DMS 273 (cell line): ENCODE data around the gene ATAD5.
A peak's percentile ranks its signal among the peaks of the same experiment; 100 is the strongest.
"Not testable (repeated sequence)": the region's sequence is repeated elsewhere in the genome, so short reads cannot be mapped to it uniquely, and the experiment has no call there.

Source experiments
- DNase-seq: peaks from one replicate; lab custom pipeline; 2025; ENCODE audit not compliant: unreplicated experiment; lab: John Stamatoyannopoulos, UW

ATAD5 gene

DNA sequence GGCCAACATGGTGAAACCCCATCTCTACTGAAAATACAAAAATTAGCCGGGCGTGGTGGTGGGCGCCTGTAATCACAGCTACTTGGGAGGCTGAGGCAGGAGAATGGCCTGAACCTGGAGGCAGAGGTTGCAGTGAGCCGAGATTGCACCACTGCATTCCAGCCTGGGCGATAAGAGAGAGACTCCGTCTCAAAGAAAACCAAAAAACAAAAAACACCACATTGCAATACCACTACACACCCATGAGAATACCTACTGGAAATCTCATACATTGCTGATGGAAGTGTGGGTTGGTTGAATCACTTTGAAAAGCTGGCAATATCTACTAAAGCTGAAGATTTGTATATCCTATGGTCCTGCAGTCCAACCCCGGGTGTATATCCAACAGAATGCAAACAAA is 78.4 kb downstream of the ATAD5 start:
- not testable (repeated sequence) for DNase-seq

DNA sequence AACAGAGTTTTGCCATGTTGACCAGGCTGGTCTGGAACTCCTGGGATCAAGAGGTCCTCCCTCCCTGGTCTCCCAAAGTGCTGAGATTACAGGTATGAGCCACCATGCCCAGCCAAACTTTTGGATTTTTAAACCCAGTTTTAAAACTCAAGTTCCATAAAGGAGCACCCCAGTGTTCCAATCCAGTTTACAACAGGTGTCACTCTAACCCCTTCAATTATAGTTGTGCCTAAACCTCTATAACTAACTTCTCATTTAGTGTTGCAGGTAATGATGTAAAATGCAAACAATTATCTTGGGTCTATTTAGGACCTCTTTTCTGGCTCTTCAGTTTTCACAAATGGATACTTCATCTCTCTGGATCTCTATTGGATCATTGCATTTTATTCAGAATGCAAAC is 82.2 kb downstream of the ATAD5 start:
- DNase-seq, result no peak

DNA sequence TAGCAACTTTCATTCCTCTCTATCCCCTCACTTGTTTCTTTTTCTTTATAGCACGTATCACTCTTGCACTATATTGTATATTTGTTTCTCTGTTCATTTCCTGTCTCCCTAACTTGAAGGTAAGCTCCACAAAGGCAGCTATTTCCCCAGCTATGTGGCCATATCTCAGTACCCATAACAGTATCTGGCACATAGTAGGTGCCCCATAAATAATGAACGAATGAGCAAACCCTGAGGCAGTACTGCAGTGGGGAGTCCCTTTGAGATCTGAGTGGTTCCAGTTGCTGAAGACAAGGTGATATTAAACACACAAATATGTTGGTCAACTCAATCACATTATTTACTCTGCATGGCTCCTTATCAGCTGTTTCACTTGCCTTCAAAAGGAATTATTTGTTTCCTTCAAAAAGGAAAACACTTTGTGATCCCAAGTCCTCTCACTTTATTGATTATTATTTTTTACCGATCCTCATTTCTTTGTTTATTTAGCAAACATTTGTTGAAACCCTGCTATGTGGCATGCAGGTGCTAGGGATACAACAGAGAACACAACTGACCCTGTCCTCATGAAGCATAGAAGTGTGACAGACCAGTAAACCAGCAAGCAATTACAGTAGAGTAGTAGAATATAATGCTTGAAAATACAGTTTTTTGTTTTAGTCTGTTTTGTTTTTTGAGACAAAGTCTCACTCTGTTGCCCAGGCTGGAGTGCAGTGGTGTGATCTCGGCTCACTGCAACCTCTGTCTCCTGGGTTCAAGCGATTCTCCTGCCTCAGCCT is 84.3 kb downstream of the ATAD5 start:
- DNase-seq, result no peak

DNA sequence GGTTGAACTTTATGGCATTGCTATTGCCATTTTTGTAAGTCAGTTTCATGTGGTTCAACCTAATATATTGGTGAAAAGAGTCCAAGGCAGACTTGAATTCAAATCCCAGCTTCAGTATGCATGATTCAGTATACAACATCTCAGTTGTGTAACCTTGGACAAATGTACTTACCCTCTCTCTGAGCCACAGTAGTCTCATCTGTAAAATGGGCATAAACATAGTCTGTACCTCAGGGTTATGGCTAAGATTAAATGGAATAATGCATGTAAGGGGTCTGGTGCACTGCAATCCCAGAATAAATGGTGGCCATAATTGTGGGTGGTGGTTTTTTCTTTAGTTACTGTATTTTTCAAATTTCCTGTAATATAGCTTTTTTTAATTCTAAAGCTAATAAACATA is 85.3 kb downstream of the ATAD5 start:
- DNase-seq, result no peak

DNA sequence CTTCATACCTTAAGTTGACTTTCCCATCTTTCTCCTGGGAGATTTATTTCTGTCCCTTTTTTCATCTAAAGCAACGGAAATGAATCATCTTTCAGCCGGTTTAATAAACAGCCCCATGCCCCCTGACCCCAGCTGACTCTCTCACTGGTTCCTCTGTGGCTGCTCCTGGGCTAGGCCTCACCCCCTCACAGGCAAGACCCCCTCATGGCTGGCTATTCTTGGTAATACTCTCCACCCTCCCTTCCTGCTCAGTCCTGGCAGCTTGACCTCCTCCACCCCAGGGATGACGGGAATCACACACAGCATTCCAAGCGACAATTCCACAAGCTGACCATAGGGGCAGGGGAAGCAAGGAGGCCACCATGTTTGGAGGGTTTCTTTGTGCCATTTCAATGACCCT is 88.5 kb downstream of the ATAD5 start:
- no peak for DNase-seq

DNA sequence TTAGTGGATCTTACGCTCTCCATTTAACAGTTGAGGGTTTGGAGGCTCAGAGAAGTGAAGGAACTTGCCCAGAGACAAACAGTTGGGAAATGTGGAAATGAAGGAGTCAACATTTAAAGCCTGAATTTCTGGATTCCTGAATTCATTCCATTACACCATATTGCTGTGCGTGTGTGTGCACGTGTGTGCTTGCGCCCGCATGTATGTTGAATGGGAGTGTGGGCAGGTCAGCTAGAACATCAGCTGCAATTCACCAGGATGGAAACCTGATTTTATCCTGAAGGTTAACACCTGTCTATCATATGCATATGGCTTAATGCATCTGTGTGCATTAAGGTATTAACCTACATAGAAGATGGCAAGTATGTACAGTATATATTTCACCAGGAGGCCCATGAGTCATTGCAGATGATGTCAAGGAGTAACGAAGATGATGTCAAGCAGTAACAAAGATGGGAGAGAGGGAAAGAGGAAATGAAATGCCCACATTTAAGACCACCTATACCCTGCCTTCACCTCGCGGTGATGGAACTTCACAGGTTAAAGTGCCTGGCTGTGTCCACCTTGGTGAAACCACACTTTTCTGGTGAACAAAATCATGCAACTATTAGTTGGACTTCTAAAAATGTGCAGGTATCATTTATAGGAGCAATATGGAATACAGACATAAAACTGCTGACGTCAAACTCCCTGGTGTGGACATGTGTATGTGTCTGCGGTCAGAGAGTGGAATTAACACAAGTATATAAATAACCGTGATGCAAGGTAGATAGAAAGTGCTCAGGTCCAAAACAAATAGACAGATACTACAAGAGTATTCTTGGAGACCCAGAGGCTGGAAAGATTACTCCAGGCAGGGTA is 89.1 kb downstream of the ATAD5 start:
- no peak for DNase-seq

DNA sequence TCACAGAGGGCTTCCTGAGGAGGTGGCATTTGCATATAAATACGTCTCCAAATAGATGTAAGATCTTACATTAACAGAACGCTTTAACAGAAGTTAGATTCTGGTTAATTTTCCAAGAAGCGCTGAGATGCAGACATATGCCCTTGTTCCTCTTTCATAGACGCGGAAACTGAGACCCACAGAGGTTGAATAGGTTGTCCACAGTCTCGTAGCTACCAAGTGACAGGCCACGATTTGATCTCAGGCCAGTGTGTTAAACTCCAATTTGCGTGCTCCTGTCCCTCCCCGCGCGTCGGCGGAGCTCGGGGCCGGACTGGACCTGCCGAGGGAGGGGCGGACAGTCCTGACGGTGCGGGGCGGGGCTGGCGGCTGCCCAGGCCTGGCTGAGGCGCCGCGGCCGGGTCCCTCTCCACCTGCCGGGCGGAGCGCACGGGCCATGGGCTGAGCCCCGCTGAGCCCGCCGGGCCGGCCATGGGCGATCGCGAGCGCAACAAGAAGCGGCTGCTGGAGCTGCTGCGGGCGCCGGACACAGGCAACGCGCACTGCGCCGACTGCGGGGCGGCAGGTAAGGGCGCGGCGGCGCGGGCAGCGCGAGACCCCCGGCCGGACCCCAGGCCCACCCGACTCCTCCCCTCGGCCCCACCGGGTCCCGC is 89.9 kb downstream of the ATAD5 start, which contains the start of gene ADAP2:
ADAP2 (plus strand) TSS at position 402 of the 653 bp plus-strand sequence; CDS start at position 472, 70 bp downstream.
- peak; percentile 53 for DNase-seq

DNA sequence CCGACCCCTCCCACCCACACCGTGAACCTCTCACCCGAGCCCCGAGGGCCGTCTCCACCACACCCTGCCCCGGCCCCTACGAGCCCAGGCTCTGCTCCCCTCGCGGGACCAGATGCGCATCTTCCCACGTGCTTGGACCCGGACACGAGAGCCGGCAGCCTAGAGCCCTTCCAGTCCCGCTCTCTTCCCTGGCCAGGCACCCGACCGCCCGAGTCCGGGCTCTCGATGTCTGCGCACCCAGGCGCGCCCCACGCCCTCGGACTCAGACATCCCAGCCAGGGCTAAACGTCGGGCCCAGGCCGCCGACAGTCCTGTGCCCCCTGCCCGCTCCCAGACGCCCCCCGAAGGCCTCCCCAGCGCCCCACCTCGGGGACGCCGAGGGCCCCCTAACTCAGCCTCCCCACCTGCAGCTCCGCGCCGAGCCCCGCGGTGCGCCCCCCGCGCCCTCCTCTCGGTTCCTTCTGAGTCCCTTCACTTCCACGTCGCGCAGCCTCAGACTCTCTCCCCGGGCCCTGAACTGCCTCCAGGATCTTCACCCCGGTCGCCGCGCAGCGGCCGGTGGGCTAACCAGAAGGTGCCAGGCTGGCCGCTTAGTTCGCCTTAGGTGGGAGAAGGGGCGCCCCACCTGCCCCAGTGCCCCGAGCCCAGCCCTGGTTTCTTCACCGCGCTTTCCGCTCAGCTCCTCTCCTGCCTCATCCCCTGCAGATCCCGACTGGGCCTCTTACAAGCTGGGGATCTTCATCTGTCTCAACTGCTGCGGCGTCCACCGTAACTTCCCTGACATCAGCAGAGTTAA is 90.7 kb downstream of the ATAD5 start:
- peak; percentile 37 for DNase-seq

DNA sequence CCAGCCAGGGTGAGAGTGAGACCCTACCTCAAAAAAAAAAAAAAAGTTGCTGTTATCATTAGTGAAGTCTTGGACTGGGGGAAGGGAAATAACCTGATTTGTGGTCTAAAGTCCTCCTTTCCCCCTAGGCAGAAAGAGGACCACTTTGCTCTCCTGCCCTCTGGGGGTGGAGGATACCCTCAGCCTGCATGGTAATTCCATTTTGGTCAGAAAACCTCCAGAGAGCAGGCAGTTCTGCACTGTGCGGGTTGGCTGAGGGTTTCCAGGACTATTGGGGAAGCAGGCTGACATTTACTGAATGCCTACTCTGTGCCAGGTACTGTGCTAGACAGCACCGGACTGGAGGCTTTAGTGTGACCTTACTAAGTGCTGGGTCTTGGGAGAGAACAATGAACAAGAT is 92.6 kb downstream of the ATAD5 start:
- peak; percentile 17 for DNase-seq

DNA sequence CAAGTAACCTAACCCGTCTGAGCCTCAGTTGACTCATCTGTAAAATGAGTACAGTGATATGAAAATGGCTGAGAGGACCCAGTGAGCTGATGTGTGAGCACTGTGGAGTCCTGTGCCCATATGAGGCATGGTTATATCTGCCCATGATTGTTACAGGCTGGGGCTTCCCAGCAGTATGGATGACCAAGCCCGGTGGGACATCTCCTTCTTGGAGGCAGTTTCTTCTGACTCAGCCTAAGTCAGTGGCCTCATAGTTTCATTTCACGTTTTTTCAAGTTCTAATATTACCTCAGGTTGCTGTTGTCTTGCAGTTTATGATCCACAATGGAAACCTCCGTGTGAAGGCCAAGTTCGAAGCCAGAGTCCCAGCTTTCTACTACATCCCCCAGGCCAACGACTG is 94.8 kb downstream of the ATAD5 start:
- no peak for DNase-seq

DNA sequence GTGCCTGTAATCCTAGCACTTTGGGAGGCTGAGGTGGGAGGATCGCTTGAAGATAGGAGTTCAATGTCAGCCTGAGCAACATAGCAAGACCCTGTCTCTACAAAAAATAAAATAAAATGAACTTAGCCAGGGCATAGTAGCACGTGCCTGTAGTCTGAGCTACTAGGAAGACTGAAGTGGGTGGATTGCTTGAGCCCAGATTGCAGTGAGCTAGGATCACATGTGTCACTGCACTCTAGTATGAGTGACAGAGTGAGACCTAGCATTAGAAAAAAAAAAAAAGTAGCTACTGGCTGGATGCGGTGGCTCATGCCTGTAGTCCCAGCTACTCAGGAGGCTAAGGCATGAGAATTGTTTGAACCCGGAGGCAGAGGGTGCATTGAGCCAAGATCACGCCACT is 96.0 kb downstream of the ATAD5 start:
- DNase-seq, result no peak

DNA sequence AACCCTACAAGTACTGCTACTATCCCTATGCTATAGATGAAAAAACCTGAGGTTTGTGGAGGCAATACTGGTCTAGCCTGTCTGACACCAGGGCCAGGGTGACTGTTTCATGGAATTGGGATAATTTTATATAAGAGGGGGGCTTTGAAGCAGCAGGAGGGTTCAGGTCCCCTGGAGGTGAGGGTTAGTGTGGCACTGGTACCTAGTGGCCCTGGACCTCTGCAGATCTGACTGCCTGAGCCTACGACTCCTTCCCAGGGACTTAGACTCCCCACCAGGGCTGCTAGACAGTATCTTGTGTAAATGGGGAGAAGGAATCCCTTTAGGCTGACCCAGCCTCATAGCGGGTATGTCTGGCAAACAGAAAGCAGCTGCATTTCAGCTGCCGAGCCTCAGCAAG is 96.8 kb downstream of the ATAD5 start:
- no peak for DNase-seq

DNA sequence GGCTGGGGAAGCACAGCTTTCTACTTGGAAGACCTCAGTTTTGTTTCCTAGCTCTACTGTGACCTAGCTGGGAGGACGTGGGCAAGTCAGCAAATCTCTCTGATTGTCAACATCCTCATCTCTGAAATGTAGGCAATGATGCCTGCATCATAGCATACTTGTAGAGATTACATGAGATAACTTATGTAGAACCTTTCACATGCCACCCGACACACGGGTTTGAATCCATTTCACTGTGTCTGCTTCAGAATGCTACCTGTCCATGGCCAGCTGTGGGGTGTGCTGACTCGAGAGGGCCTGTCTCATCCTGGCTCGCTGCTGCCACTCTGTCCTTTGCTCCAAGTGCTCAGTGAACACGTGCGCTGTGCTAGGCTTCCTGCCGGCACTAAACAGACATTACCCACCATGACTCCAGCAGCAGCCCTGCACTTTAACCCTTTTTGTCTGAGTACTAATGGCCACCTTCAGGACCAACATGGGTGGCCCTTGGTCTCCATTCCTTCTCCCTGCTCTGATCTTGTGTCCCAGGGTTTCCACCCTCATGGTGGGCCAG is 97.4 kb downstream of the ATAD5 start:
- DNase-seq, result no peak

DNA sequence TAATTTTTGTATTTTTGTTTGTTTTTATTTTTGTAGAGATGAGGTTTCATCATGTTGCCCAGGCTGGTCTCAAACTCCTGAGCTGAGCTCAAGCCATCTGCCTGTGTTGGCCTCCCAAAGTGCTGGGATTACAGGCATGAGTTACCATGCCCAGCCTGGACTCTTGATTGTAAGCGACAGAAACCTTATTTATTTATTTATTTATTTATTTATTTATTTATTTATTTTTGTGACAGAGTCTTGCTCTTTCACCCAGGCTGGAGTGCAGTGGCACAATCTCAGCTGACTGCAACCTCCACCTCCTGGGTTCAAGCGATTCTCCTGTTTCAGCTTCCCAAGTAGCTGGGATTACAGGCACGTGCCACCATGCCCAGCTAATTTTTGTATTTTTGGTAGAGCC is 98.1 kb downstream of the ATAD5 start:
- not testable (repeated sequence) for DNase-seq

DNA sequence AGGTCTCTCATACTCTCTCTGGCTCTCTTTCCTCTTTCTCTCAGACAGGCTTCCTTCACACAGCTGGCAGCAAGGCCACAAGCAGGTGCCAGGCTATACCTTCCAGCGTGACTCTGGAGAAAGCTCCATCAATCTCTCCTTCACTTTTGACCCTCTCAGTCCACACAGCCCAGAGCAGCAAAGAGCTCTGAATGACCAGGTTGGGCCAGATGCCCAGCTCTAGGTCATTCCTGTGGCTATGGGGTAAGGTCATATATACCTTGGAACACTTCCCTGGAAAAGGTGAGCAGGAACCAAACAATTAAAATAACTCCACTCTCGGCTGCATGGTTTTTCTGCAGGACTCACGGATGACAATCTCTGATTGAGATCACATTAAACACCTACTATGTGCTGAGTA is 98.7 kb downstream of the ATAD5 start:
- no peak for DNase-seq

DNA sequence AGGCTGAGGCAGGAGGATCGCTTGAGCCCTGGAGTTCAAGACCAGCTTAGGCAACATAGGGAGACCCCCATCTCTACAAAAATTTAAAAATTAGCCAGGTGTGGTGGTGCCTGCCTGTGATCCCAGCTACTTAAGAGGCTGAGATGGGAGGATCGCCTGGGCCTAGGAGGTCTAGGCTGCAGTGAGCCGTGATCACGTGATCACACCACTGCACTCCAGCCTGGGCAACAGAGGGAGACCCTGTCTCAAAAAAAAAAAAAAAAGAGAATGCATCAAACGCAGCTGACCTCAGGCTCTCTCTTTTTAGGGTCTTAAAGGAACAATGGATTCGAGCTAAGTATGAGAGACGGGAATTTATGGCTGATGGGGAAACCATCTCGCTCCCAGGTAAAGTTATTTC is 99.8 kb downstream of the ATAD5 start:
- DNase-seq, result not testable (repeated sequence)

DNA sequence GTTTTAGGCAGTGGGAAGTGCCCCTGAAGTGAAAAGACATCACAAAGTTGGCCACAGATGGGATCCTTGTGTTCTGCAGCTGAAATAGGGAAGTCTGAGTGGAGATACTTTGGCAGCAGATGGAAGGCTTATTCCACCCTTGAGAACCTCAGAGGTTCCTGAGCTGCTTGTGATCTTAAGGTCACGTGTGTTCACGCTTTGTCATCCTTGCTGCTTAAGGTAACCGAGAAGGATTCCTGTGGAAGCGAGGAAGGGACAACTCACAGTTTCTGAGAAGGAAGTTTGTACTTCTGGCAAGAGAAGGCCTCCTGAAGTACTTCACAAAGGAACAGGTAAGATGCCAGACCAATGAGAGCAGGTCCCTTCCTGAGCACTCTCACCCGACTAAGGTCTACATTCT is 102.2 kb downstream of the ATAD5 start:
- DNase-seq, result no peak

DNA sequence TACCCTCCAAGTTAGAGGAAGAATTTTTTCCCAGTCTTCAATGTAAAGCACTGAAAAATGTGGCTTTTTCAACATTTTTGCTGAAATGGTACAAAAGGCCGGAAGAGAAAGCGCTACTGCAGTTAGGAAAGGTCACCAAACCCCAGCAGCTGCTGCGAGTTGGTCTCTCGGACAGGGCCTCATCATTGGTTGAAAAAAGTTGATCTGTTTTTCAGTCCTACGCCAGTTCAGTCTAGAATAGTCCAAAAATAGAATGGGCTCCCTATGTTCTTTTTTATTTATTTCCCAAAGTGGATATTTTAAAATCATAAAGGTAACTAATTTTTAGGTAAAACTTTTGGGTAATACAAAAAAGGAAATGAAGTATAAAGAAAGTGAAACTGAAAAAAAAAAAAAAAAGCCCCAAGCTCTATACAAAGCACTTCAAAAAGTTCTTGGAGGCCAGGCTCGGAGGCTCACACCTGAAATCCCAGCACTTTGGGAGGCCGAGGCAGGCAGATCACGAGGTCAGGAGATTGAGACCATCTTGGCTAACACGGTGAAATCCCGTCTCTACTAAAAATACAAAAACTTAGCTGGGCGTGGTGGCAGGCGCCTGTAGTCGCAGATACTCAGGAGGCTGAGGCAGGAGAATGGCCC is 107.4 kb downstream of the ATAD5 start:
- no peak for DNase-seq

DNA sequence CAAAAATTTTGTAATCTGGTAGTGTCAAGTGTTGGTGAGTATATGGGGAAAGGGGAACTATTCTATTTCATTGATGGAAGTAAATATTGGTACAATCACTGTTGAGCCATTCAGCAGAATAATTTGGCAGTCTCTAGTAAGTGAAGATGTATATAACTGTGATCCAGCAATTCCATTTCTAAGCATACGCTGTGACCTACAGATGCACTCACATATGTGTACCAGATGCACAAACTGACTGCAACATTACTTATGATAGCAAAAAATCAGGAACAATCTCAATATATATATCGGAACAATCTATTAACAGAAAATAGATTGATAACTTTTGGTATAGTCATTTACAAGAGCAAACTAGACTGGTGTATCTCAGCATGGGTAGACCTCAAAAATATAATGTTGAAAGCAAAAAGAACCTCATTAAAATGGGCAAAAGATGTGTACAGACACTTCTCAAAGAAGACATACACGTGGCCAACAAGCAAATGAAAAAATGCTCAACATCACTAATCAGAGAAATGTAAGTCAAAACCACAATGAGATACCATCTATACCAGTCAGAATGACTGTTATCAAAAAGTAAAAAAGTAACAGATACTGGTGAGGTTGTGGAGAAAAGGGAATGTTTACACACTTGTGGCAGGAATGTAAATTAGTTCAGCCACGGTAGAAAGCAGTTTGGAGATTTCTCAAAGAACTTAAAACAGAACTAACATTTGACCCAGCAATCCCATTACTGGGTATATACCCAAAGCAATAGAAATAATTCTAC is 110.7 kb downstream of the ATAD5 start:
- DNase-seq, result no peak
